K562 (cell line): ENCODE data around the gene CACNA1C. TPM values are rescaled to one million over a fixed set of nuclear protein-coding genes. Genes with fewer than 3 reads are reported as not detected.

Experiments used
- ATAC-seq: fragments of 200-7000 bp; cut with Tn5 transposase; 3 replicates; pipeline ENCODE4 v1.9.1; 2020; ENCODE audit warnings: moderate library complexity
- BruUV-seq: library from RNA; stranded (reverse); fragments of 400-500 nt; replicated peaks from 2 replicates; lab custom pipeline; 2021; lab: Mats Ljungman, UMichigan
- CTCF ChIA-PET: fragments of 300-600 bp; formaldehyde crosslinking; extraction: SDS; loops from one replicate; lab custom pipeline; 2021; ENCODE audit warnings: low intra/inter-chr PET ratio; lab: Yijun Ruan, JAX
- POLR2A ChIA-PET: fragments of 300-600, 350-650 bp; sonication (Branson Sonifier 250); formaldehyde crosslinking; extraction: SDS; loops from one replicate; lab custom pipeline; 2021; ENCODE audit warnings: antibody characterized with exemption, inconsistent platforms; lab: Yijun Ruan, JAX
- DNase-seq, 4 experiments: peaks; one replicate each; pipeline versions ENCODE4 v3.0.0 to v3.0.0-alpha.2; 2011 to 2018; ENCODE audit warnings: low spot score in 3 of 4, mixed read lengths in 3 of 4; ENCODE audit errors: extremely low read depth in 1 of 4
- FAIRE-seq: peaks from 2 replicates; lab custom pipeline; 2011; peaks lifted over from hg19 to GRCh38; lab: Jason Lieb, UNC
- H2AFZ ChIP-seq: 2 replicates; pipeline ENCODE4 v1.6.0; 2011; ENCODE audit warnings: low read depth, low read length, control low read depth, inconsistent platforms
- H3K27ac ChIP-seq: fragments of 200-600 bp; 3 replicates; pipeline ENCODE4 v1.8.0; 2011; ENCODE audit warnings: low read depth, mild to moderate bottlenecking, control low read depth, inconsistent platforms, low read length, moderate library complexity, mixed read lengths; ENCODE audit errors: extremely low read depth
- H3K27me3 ChIP-seq, 2 experiments: fragments of 300-600 bp in 1 of 2; 2 replicates in 1 of 2; 3 replicates in 1 of 2; pipeline versions ENCODE4 v1.6.0 to v1.8.0; 2011; ENCODE audit warnings: inconsistent platforms in 2 of 2, low read length in 2 of 2, mild to moderate bottlenecking in 1 of 2, mixed read lengths in 1 of 2, moderate library complexity in 1 of 2; ENCODE audit not compliant: control insufficient read depth in 2 of 2, insufficient read depth in 2 of 2
- H3K36me3 ChIP-seq: fragments of 300-600 bp; 3 replicates; pipeline ENCODE4 v1.8.0; 2011; ENCODE audit warnings: mild to moderate bottlenecking, low read length, inconsistent platforms; ENCODE audit not compliant: control insufficient read depth, insufficient read depth
- H3K4me1 ChIP-seq, 2 experiments: fragments of 200-600 bp in 1 of 2; replicated peaks in 1 of 2; 2 replicates in 1 of 2; 3 replicates in 1 of 2; pipeline versions ENCODE4 v1.5.1 to v1.8.0; 2011; ENCODE audit warnings: inconsistent platforms in 2 of 2, low read length in 2 of 2, mild to moderate bottlenecking in 1 of 2, mixed read lengths in 1 of 2, moderate library complexity in 1 of 2; ENCODE audit not compliant: control insufficient read depth in 2 of 2, insufficient read depth in 2 of 2
- H3K4me2 ChIP-seq: 2 replicates; pipeline ENCODE4 v1.6.1; 2011; ENCODE audit warnings: low read length, control low read depth, inconsistent platforms, mixed read lengths; ENCODE audit not compliant: insufficient read depth
- H3K4me3 ChIP-seq: fragments of 200-600 bp; sonication (generic), shearing (Covaris generic); 2 replicates; pipeline ENCODE4 v1.5.1; 2016; ENCODE audit warnings: control low read depth, inconsistent platforms
- H3K79me2 ChIP-seq: fragments of 200-600 bp; 3 replicates; pipeline ENCODE4 v1.8.0; 2011; ENCODE audit warnings: low read length, inconsistent platforms; ENCODE audit not compliant: control insufficient read depth, insufficient read depth
- H3K9ac ChIP-seq, 2 experiments: 2 replicates each; pipeline versions ENCODE4 v1.6.0 to v1.6.1; 2011; ENCODE audit warnings: low read depth in 2 of 2, low read length in 2 of 2, control low read depth in 1 of 2, inconsistent platforms in 1 of 2, mild to moderate bottlenecking in 1 of 2, mixed read lengths in 1 of 2; ENCODE audit not compliant: insufficient read depth in 1 of 2
- H3K9me1 ChIP-seq: one replicate; pipeline ENCODE4 v1.6.0; 2011; ENCODE audit warnings: inconsistent platforms, mild to moderate bottlenecking, low read length, moderate library complexity; ENCODE audit not compliant: control insufficient read depth, insufficient read depth
- H3K9me3 ChIP-seq: replicated peaks from 2 replicates; pipeline ENCODE4 v1.5.1; 2011; ENCODE audit warnings: low read depth, low read length, inconsistent platforms; ENCODE audit not compliant: control insufficient read depth, insufficient read depth
- H4K20me1 ChIP-seq: replicated peaks from 2 replicates; pipeline ENCODE4 v1.6.1; 2011; ENCODE audit warnings: low read length, inconsistent platforms, mixed read lengths; ENCODE audit not compliant: control insufficient read depth, insufficient read depth
- BRD9 ChIP-seq: fragments of 450-650 bp; IDR thresholded peaks from 2 replicates; pipeline ENCODE4 v1.6.1; 2018; ENCODE audit warnings: low read depth; ENCODE audit not compliant: partially characterized antibody
- BRF2 ChIP-seq: IDR thresholded peaks from 3 replicates; pipeline ENCODE4 v1.6.1; 2011; ENCODE audit warnings: borderline replicate concordance, mild to moderate bottlenecking; ENCODE audit not compliant: insufficient read length, insufficient read depth
- CC2D1A ChIP-seq: fragments of 450-650 bp; IDR thresholded peaks from 2 replicates; pipeline ENCODE4 v1.6.1; 2017; ENCODE audit warnings: mild to moderate bottlenecking
- FUS ChIP-seq: fragments of 200-400 bp; formaldehyde crosslinking; optimal IDR thresholded peaks from 2 replicates; pipeline ENCODE3; 2017; ENCODE audit warnings: low read depth, low read length
- IFI16 ChIP-seq: fragments of 250-450 bp; sonication (Bioruptor Pico); IDR thresholded peaks from 2 replicates; pipeline ENCODE4 v2.1.2; 2022; ENCODE audit warnings: mild to moderate bottlenecking, inconsistent platforms
- KLF6 ChIP-seq: fragments of 250-450 bp; sonication (Bioruptor Pico); IDR thresholded peaks from 2 replicates; pipeline ENCODE4 v1.4.0; 2020; ENCODE audit warnings: mild to moderate bottlenecking, moderate library complexity, borderline replicate concordance
- MCM2 ChIP-seq: fragments of 450-650 bp; IDR thresholded peaks from 2 replicates; pipeline ENCODE4 v1.6.1; 2017; ENCODE audit warnings: low read depth, mild to moderate bottlenecking
- NCOR1 ChIP-seq: fragments of 450-650 bp; IDR thresholded peaks from 2 replicates; pipeline ENCODE4 v1.6.1; 2016; ENCODE audit warnings: mild to moderate bottlenecking, moderate library complexity
- POU5F1 ChIP-seq: fragments of 150-350 bp; IDR thresholded peaks from 2 replicates; pipeline ENCODE4 v1.6.1; 2014; ENCODE audit warnings: borderline replicate concordance, low read length, low read depth, mild to moderate bottlenecking; ENCODE audit not compliant: partially characterized antibody
- TAF9B ChIP-seq: fragments of 450-650 bp; IDR thresholded peaks from 2 replicates; pipeline ENCODE4 v1.6.1; 2018; ENCODE audit warnings: mild to moderate bottlenecking; ENCODE audit not compliant: partially characterized antibody
- TEAD4 ChIP-seq, 2 experiments: sonication (generic) in 1 of 2; formaldehyde crosslinking in 1 of 2; IDR thresholded peaks; 2 replicates each; pipeline versions ENCODE4 v1.6.1 to v1.8.0; 2012 to 2022; ENCODE audit warnings: borderline replicate concordance in 1 of 2, inconsistent platforms in 1 of 2, low read length in 1 of 2, mild to moderate bottlenecking in 1 of 2, missing genetic modification reagents in 1 of 2
- XRCC5 ChIP-seq: fragments of 200-400 bp; formaldehyde crosslinking; IDR thresholded peaks from 2 replicates; pipeline ENCODE4 v1.6.1; 2017; ENCODE audit warnings: low read depth, mild to moderate bottlenecking, low read length
- ZBTB43 ChIP-seq: sonication (generic); formaldehyde crosslinking; IDR thresholded peaks from 2 replicates; pipeline ENCODE4 v1.8.0; 2023; ENCODE audit warnings: mild to moderate bottlenecking, missing genetic modification reagents
- ZNF766 ChIP-seq: fragments of 200-800 bp; sonication (Bioruptor generic); conservative IDR thresholded peaks from 2 replicates; pipeline ENCODE4 v1.6.1; 2016; ENCODE audit warnings: missing genetic modification characterization, missing compliant biosample characterization
- WGBS: fragments of 100-300 bp; shearing (Covaris generic); methylation state at CpG from one replicate; pipeline ENCODE4 v1.1.6; 2016; ENCODE audit warnings: low coverage, mixed read lengths; ENCODE audit not compliant: insufficient coverage; ENCODE audit errors: missing lambda C conversion rate; 5-methylcytosine and 5-hydroxymethylcytosine counted together
- in situ Hi-C: fragments of 300-500 bp; cut with MboI; formaldehyde crosslinking; loops from 4 replicates; pipeline ENCODE4 v1.15.0; 2018; ENCODE audit warnings: inconsistent platforms, mixed read lengths
- intact Hi-C: fragments of 100-400 bp; cut with micrococcal nuclease; formaldehyde crosslinking; loops from 2 replicates; pipeline ENCODE4 v1.14.2; 2022
- polyA plus RNA-seq, 8 experiments: library from polyadenylated mRNA; depleted of rRNA in 4 of 8; stranded (reverse) in 5 of 8; unstranded in 3 of 8; fragments of >200 nt; fragmentation: Nextera tagmentation in 2 of 8; fragmentation: Illumina TruSeq in 1 of 8; extraction: Ambion mirVana in 2 of 8; extraction: Trizol in 1 of 8; gene quantifications; 2 replicates each; pipeline versions ENCODE4 v1.2.1 to v1.2.3, GENCODE V29; 2011 to 2014; ENCODE audit warnings: inconsistent platforms in 1 of 8, missing spikeins in 1 of 8
- total RNA-seq, 7 experiments: library from RNA; depleted of rRNA in 6 of 7; stranded (reverse); fragments of >200 nt in 6 of 7; fragmentation: Illumina TruSeq in 2 of 7; extraction: Trizol in 2 of 7; gene quantifications; 2 replicates each; pipeline versions ENCODE4 v1.2.1 to v1.2.3, GENCODE V29; 2011 to 2021; ENCODE audit warnings: low replicate concordance in 1 of 7

The CACNA1C gene
- total and polyA plus RNA-seq, 9 of the 15 experiments (the other 6 are each of a cell fraction or from before 2014, with no cell fraction given), result not detected

DNA sequence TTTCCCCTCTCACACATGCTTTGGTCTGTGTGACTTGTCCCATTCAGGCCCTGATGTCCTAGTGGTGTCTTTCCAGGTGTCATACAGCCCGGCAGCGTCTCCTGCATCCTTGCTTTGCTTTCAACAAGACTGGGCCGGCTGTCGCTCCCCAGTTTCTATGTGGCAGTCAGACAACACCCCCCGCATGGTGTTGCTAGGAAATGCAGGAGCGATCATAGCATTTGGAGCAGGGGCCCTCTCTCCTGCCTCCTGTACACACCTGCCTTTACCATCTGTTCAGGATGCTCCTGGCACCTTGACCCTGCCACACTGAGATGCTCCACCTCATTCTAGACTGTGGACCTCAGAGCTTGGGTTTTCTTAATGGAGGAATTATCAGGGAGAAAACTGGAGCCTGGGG is 29.5 kb downstream of the CACNA1C start:
- Histone ChIP-seq H3K4me3 (no peak overlapping the region), H3K9ac (no peak overlapping the region), H2AFZ (no peak overlapping the region), H3K79me2 (no peaks in the 10 kb centered on the region), H3K36me3 (no peaks in the 10 kb centered on the region), H3K27me3 (no peaks in the 10 kb centered on the region; a peak in 1 of 5 replicates), H4K20me1 (no peaks in the 10 kb centered on the region), H3K9me1 (no peaks in the 10 kb centered on the region), H3K27ac (no peak overlapping the region), H3K9me3 (no peaks in the 10 kb centered on the region), H3K4me2 (no peak overlapping the region), H3K4me1 (no peaks in the 10 kb centered on the region)
- ATAC-seq, result no peak
- intact Hi-C loops, result no loop called here
- no TSS peak for BruUV-seq
- 0% methylated on average over 2 of the region's 6 CpGs for WGBS
- POLR2A ChIA-PET, result no interaction called here
- DNase-seq, result no peak
- CTCF ChIA-PET, result no interaction called here
- no peak for FAIRE-seq
- in situ Hi-C loops, result no loop called here
- TF ChIP-seq IFI16 (CRISPR knock-in tag) (no peak), CC2D1A (no peak), XRCC5 (no peak), BRD9 (no peak), ZBTB43 (CRISPR knock-in tag) (no peak), POU5F1 (no peak), MCM2 (no peak), TEAD4 (IDR thresholded peaks at IDR 0.05; ENCODE audit: low read length) (no peak), TEAD4 (CRISPR knock-in tag; IDR thresholded peaks at IDR 0.05; ENCODE audit: borderline replicate concordance) (no peak), BRF2 (no peak), TAF9B (no peak), KLF6 (CRISPR knock-in tag) (no peak), ZNF766 (CRISPR knock-in tag) (no peak), FUS (no peak), NCOR1 (no peak)
